ENCODE results near the gene SLC25A45. TPM values are rescaled to one million over a fixed set of nuclear protein-coding genes. Genes with fewer than 3 reads are reported as not detected.

SLC25A45 gene
- total RNA-seq, 1 experiment from 2014 or later, result 1.1 TPM

- H3K27me3 Mint-ChIP-seq (ENCODE audit: low read depth), result no peaks in the 10 kb centered on the region
- H3K18ac ChIP-seq (ENCODE audit: insufficient read length, low read depth, low read length), result no peak overlapping the region
- peak; percentile 36 for DNase-seq
- no peaks in the 10 kb centered on the region for H3K9me3 ChIP-seq (ENCODE audit: control insufficient read depth, low read depth, low read length)
- H2AK5ac ChIP-seq (ENCODE audit: insufficient read length, low read length), result no peak overlapping the region
- no peak overlapping the region for H3K27ac ChIP-seq (ENCODE audit: insufficient read length, low read depth, low read length)
- no peak overlapping the region for H2BK120ac ChIP-seq (ENCODE audit: low read depth, low read length, poor library complexity, severe bottlenecking)
- H3K4me1 ChIP-seq (ENCODE audit: insufficient read depth, low read length), result peaks cover 29% of the 10 kb centered on the region
- H3K4me2 ChIP-seq (ENCODE audit: insufficient read depth, insufficient read length, low read length), result no peak overlapping the region
- no peak overlapping the region for H3K9ac ChIP-seq (ENCODE audit: extremely low read depth, insufficient read length, low read length)
- H4K8ac ChIP-seq (replicated peaks; ENCODE audit: insufficient read length, low read depth, low read length), result no peak overlapping the region
- no peak overlapping the region for H3K4me3 Mint-ChIP-seq
- H3K27me3 ChIP-seq (ENCODE audit: insufficient read depth, low read length), result no peaks in the 10 kb centered on the region
- no peak overlapping the region for H3K4ac ChIP-seq (ENCODE audit: low read depth, low read length)
- peaks cover 63 to 64% of the 10 kb centered on the region in 2 experiments for H3K4me1 Mint-ChIP-seq
- H3K9me3 Mint-ChIP-seq, result no peaks in the 10 kb centered on the region
- peaks cover 2% of the 10 kb centered on the region; the same call in 1 of the 2 replicates for H3K79me2 ChIP-seq (ENCODE audit: insufficient read depth, low read length)
- no peak overlapping the region for H2BK12ac ChIP-seq (ENCODE audit: insufficient read length, low read depth, low read length)
- no peak overlapping the region for H3K56ac ChIP-seq (ENCODE audit: insufficient read length, low read depth, low read length)
- no peak overlapping the region for H3K14ac ChIP-seq (ENCODE audit: insufficient read depth, low read length)
- H3T11ph ChIP-seq (ENCODE audit: low read length), result no peak overlapping the region
- no peaks in the 10 kb centered on the region for H3K36me3 Mint-ChIP-seq (ENCODE audit: insufficient read depth in 1 of 3, low read depth in 3 of 3)
- no peak overlapping the region for H2BK15ac ChIP-seq (ENCODE audit: low read depth, low read length)
- H2AFZ ChIP-seq (ENCODE audit: low read length), result no peak overlapping the region
- peak overlapping the region in 1 of 3 experiments; percentile 2; a peak in 3 of 7 replicates for H3K27ac Mint-ChIP-seq
- H3K79me1 ChIP-seq (ENCODE audit: insufficient read depth, low read depth, low read length, poor library complexity, severe bottlenecking), result no peaks in the 10 kb centered on the region
- H4K5ac ChIP-seq (ENCODE audit: insufficient read length, low read depth, low read length), result no peak overlapping the region
- no peak overlapping the region for H2BK5ac ChIP-seq (ENCODE audit: insufficient read length, low read length)
- H2BK20ac ChIP-seq (ENCODE audit: low read depth, low read length, poor library complexity, severe bottlenecking), result no peak overlapping the region
- peaks cover 5% of the 10 kb centered on the region for H3K23me2 ChIP-seq (ENCODE audit: insufficient read length, low read depth, low read length, poor library complexity, severe bottlenecking)
- peaks cover 2% of the 10 kb centered on the region for H4K20me1 ChIP-seq (ENCODE audit: control insufficient read depth, insufficient read depth, insufficient read length)
- TF ChIP-seq CTCF (conservative IDR thresholded peaks at IDR 0.05), result no peak
- no peak overlapping the region for H4K91ac ChIP-seq (ENCODE audit: insufficient read length, low read depth, low read length)
- WGBS (ENCODE audit: extremely low coverage, insufficient read length, low lambda C conversion rate), result no CpG with 5 or more reads among the region's 11 CpGs
- no peak overlapping the region for H3K23ac ChIP-seq (ENCODE audit: insufficient read length, low read depth, low read length)
These were observed 45.5 kb upstream of the SLC25A45 start for GRCh38 chr11:65427691-65428577.

Measured in H9 (cell line).